ENCODE measurements around the gene GLT8D1. TPM values are rescaled to one million over a fixed set of nuclear protein-coding genes. Genes with fewer than 3 reads are reported as not detected.
A peak's percentile ranks its signal among the peaks of the same experiment; 100 is the strongest.

Gene GLT8D1
- total and polyA plus RNA-seq, 3 donors from 2014 or later = 107 to 165 (median 117) TPM

DNA sequence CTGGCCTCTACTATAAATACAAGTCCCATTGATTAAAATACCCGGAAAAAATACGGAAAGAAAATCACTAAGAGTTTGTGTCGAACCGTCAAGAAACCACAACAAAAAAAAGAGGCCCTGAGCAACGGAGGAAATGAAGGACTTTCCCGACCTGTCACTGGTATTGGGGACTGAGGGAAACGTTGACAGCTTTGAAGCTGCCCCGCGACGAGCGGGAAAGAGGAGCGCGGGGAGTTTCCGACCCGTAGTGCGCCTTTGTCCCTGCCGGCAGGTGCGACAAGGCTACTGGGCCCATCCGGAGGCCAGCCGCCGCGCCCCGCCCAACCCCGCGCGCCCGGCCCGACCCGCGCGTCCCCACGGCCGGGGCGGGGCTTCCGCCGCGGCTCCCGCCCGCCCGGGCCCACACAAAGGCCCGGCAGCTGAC lies 20.3 kb downstream of the GLT8D1 start:
- TF ChIP-seq CTCF (IDR thresholded peaks at IDR 0.05) (no peak), POLR2A (IDR thresholded peaks at IDR 0.05) (no peak)
- Histone ChIP-seq H3K27me3 (no peaks in the 10 kb centered on the region), H3K9me3 (no peaks in the 10 kb centered on the region), H3K4me3 (peak overlapping the region; percentile 81 to 89), H3K36me3 (ENCODE audit: low read depth, missing control alignments) (no peaks in the 10 kb centered on the region), H3K4me1 (peaks cover 48% of the 10 kb centered on the region), H3K27ac (peak overlapping the region; percentile 92 to 98)
- intact Hi-C loops (cut with DNase I; ENCODE audit: low total_unique reads) = no loop called here
- peak; percentile 83 for DNase-seq
- 0 to 1% methylated on average over 20 to 22 of the region's 41 CpGs for WGBS, 2 donors

DNA sequence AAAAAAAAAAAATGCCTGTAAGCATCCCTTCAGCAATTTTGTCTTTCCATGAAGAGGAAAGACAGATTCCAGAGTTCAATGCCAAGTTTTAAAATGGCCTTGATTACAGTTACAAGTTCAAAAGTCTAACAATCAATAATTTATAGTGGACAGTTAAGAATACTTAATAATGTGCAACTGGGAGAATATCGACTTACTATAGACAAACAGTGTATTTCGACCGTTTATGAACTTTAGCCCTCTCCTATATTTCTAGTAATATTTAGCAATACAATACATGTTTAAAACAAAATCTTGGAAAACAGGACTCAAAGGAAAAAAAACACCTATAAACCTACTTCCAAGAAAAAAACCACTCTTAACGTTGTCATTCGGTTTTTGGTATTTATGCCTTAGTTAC lies 21.4 kb downstream of the GLT8D1 start:
- Histone ChIP-seq H3K9me3 (no peaks in the 10 kb centered on the region), H3K4me1 (peaks cover 48% of the 10 kb centered on the region), H3K27me3 (no peaks in the 10 kb centered on the region), H3K36me3 (ENCODE audit: low read depth, missing control alignments) (no peaks in the 10 kb centered on the region), H3K4me3 (no peak overlapping the region), H3K27ac (peak overlapping the region in 1 of 2 donors; percentile 98)
- no peak for DNase-seq
- intact Hi-C loops (cut with DNase I; ENCODE audit: low total_unique reads) = no loop called here
- WGBS, 2 donors = 37 to 46% methylated on average over 5 of the region's 5 CpGs
- no peak for TF ChIP-seq CTCF (IDR thresholded peaks at IDR 0.05)
- no peak for TF ChIP-seq POLR2A (IDR thresholded peaks at IDR 0.05)

GRCh38 chr3:52683611-52684010 lies 22.0 kb downstream of the GLT8D1 start:
- H3K27ac ChIP-seq = peak overlapping the region in 1 of 2 donors; percentile 7
- no peaks in the 10 kb centered on the region for H3K27me3 ChIP-seq
- WGBS, 2 donors = 62 to 65% methylated on average over 6 of the region's 6 CpGs
- intact Hi-C loops (cut with DNase I; ENCODE audit: low total_unique reads) = no loop called here
- TF ChIP-seq CTCF (IDR thresholded peaks at IDR 0.05) (no peak), POLR2A (IDR thresholded peaks at IDR 0.05) (no peak)
- no peaks in the 10 kb centered on the region for H3K9me3 ChIP-seq
- H3K4me3 ChIP-seq = no peak overlapping the region
- H3K36me3 ChIP-seq (ENCODE audit: low read depth, missing control alignments) = no peaks in the 10 kb centered on the region
- DNase-seq = no peak
- H3K4me1 ChIP-seq = peaks cover 48% of the 10 kb centered on the region

DNA sequence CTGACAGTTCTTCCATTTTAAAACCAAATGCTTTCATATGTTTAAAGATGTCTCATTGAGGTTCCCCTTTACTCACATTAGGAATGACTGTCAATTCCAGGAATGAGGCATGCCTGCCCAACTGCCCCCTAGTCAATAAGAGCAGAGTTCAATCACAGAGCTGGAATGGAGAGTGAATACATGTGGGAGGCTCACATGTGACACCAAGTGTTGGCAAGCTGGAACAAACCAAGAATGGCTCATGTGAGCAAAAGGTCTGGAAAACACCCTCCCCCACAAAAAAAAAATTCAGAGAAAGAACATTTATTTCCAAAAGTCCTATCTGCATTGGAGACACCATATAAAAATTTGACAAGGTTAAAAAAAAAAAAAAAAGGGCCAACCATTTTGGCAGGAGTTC lies 23.6 kb downstream of the GLT8D1 start:
- intact Hi-C loops (cut with DNase I; ENCODE audit: low total_unique reads) = no loop called here
- Histone ChIP-seq H3K4me3 (no peak overlapping the region), H3K27ac (peak overlapping the region; percentile 66 to 70), H3K4me1 (peaks cover 48% of the 10 kb centered on the region), H3K36me3 (ENCODE audit: low read depth, missing control alignments) (no peaks in the 10 kb centered on the region), H3K27me3 (no peaks in the 10 kb centered on the region), H3K9me3 (no peaks in the 10 kb centered on the region)
- TF ChIP-seq POLR2A (IDR thresholded peaks at IDR 0.05) = no peak
- TF ChIP-seq CTCF (IDR thresholded peaks at IDR 0.05) = no peak
- DNase-seq = peak; percentile 79

- peak overlapping the region; percentile 66 to 70 for H3K27ac ChIP-seq
- H3K4me3 ChIP-seq = no peak overlapping the region
- 55% methylated on average over 3 of the region's 3 CpGs for WGBS, 2 donors
- no peaks in the 10 kb centered on the region for H3K27me3 ChIP-seq
- DNase-seq = no peak
- intact Hi-C loops (cut with DNase I; ENCODE audit: low total_unique reads) = no loop called here
- no peaks in the 10 kb centered on the region for H3K9me3 ChIP-seq
- H3K36me3 ChIP-seq (ENCODE audit: low read depth, missing control alignments) = no peaks in the 10 kb centered on the region
- TF ChIP-seq CTCF (IDR thresholded peaks at IDR 0.05) (no peak), POLR2A (IDR thresholded peaks at IDR 0.05) (no peak)
- peaks cover 45% of the 10 kb centered on the region for H3K4me1 ChIP-seq
These were observed 24.0 kb downstream of the GLT8D1 start for GRCh38 chr3:52681596-52681995.

All from testis (tissue), 3 donors.